GM18909 (cell line): ENCODE results near the gene SYNM.

ENCODE experiments used
- ATAC-seq: cut with Tn5 transposase; IDR thresholded peaks from one replicate; pipeline ENCODE4 v1.9.1; 2021; ENCODE audit warnings: mild to moderate bottlenecking; ENCODE audit not compliant: unreplicated experiment, poor library complexity

SYNM gene

GRCh38 chr15:99135194-99135593, 30.3 kb downstream of the SYNM start:
- peak; percentile 71 for ATAC-seq

- no peak for ATAC-seq
These were observed 32.2 kb downstream of the SYNM start for GRCh38 chr15:99137111-99137546.

- no peak for ATAC-seq
These were observed 33.0 kb downstream of the SYNM start for GRCh38 chr15:99137877-99138276.

GRCh38 chr15:99138491-99138982, 33.7 kb downstream of the SYNM start:
- ATAC-seq: no peak

- no peak for ATAC-seq
These were observed 34.4 kb downstream of the SYNM start for GRCh38 chr15:99139276-99139675.

GRCh38 chr15:99140590-99140989, 35.7 kb downstream of the SYNM start:
- ATAC-seq: no peak

GRCh38 chr15:99141943-99142342, 37.1 kb downstream of the SYNM start:
- no peak for ATAC-seq

- ATAC-seq: no peak
These were observed 37.7 kb downstream of the SYNM start for GRCh38 chr15:99142562-99142961.

- ATAC-seq: no peak
These were observed 38.4 kb downstream of the SYNM start for GRCh38 chr15:99143242-99143641.

- no peak for ATAC-seq
These were observed 39.1 kb downstream of the SYNM start for GRCh38 chr15:99143655-99144610.

GRCh38 chr15:99145005-99145404, 40.1 kb downstream of the SYNM start:
- ATAC-seq: no peak

- no peak for ATAC-seq
These were observed 40.9 kb downstream of the SYNM start for GRCh38 chr15:99145778-99146177.

GRCh38 chr15:99146661-99147060, 41.8 kb downstream of the SYNM start:
- ATAC-seq: no peak

GRCh38 chr15:99148851-99149276, 44.0 kb downstream of the SYNM start:
- no peak for ATAC-seq

GRCh38 chr15:99149366-99149765, 44.5 kb downstream of the SYNM start:
- ATAC-seq: no peak

GRCh38 chr15:99151156-99151555, 46.3 kb downstream of the SYNM start:
- no peak for ATAC-seq

- no peak for ATAC-seq
These were observed 48.2 kb downstream of the SYNM start for GRCh38 chr15:99153026-99153535.

- no peak for ATAC-seq
These were observed 49.4 kb downstream of the SYNM start for GRCh38 chr15:99154271-99154670.

GRCh38 chr15:99155961-99156443, 51.1 kb downstream of the SYNM start:
- no peak for ATAC-seq

- no peak for ATAC-seq
These were observed 52.6 kb downstream of the SYNM start for GRCh38 chr15:99157456-99157855.

- no peak for ATAC-seq
These were observed 53.9 kb downstream of the SYNM start for GRCh38 chr15:99158626-99159412.
